GM11168 (cell line): Measurements from ENCODE around the gene CHURC1.

Experiments
- in situ Hi-C: fragments of 300-500 bp; cut with MboI; formaldehyde crosslinking; loops from one replicate; pipeline ENCODE4 v1.12.0; 2022; ENCODE audit warnings: low sequenced_read_pairs; ENCODE audit not compliant: unreplicated experiment

Gene CHURC1

DNA sequence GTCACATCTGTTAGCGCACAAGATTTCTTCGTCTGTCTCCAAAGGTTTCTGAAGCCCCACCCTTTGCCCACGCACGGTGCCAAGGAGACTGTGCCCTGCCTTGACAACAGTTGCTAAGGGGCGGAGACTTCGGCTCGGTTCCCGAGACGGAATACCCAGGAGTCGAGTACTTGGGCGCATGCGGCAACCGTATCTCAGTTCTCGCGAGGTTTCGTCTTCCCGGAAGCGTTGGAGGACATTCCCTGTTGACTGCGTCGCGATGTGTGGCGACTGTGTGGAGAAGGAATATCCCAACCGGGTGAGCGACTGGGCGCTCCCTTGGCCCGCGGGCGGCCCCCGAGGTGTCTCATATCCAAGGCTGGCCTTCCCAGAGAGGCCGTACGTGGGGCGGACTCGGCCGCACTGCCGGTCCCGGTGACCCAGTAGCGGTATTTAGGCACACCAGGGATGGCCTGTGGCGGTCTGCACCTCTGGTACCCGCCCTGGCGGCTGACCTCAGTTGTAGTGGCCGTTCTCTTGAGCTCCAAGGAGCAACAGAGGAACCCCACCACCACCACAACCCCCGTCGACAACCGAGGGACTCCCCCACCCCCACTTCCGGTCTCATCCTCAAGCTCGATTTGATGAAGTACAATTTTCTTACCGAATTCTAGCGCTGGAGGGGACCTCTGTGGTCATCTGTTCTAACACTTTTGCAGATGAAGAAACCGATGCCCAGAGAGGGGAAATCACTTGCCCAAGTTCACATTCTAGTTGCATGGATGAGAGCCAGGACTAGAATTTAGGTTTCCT is at the start of gene CHURC1:
CHURC1 (plus strand) TSS at position 219 of the 792 bp plus-strand sequence; CDS start at position 260, 41 bp downstream.
- in situ Hi-C loops = no loop called here

DNA sequence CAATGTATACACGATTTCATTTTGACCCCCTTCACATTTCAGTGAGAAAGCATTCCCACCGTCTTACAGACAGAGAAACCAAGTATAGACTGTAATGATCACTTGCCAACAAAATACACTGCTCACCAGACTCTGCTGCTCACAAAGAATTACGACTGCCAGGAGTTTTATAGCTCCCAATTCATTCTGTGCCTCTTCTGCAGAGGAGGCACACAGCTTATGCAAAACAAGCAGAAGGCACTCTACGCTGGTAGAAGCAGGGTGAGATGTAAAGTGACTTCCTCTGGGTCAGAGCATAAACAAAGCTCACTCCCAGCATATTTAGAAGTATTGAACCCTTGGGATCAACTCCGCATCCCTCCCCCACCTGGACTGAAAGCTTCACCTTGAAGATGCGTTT is 49.1 kb upstream of the CHURC1 start:
- in situ Hi-C loops = no loop called here

DNA sequence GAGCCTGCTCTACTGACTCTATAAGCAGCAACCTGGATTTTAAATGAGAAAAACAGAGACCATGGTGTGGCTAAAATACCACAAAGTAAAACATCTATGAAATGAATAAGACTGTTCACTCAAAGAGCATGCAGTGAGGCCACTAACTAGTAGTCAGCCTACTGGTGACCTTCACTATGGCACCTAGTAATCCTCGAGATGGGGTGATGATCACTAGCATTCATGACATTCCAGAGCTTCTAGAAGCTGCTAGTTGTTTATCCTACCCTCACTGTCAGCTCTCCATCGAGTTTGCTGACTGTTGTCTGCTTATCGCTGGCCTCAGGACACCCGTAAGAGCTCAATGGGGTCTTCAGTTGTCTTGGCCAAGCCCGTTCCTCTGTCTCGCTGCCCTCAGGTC is 48.3 kb upstream of the CHURC1 start:
- in situ Hi-C loops = no loop called here

DNA sequence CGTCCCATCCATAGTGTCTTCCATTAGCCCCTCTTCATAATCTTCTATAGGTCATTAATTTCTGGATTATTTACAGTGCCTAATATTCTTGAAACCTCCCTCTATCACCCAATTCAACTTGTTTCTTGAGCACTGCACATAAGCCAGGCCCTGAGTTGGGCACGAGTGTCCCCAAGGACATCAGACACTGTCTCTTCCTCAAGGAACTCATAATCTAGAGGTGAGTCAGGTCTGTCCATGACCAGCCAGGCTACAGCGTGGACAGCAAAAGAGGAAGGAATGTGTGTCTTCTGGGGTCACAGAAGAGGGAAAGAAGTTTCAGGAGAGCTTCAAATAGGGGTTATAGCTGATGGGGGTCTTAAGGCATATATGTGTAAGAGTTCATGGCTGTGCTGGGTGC is 47.1 kb upstream of the CHURC1 start:
- in situ Hi-C loops = no loop called here

DNA sequence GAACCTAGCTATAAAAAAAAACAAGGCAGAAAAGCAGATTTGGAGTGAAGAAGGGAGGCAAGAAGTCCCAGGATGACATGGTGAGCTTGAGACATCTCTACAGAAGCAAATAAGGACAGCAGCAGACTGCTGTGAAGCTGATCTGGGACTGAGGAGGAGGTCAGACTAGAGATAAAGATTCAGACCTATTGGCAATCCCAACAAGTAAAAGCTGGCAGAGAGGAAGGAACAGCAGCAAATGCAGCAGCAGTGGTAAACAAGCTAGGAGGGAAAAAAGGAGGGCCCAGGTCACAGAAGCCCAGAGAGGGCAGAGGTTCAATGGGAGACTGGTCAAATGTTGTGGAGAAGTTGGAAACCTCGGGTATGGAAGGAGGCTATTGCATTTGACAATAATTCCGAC is 45.9 kb upstream of the CHURC1 start:
- in situ Hi-C loops = no loop called here

DNA sequence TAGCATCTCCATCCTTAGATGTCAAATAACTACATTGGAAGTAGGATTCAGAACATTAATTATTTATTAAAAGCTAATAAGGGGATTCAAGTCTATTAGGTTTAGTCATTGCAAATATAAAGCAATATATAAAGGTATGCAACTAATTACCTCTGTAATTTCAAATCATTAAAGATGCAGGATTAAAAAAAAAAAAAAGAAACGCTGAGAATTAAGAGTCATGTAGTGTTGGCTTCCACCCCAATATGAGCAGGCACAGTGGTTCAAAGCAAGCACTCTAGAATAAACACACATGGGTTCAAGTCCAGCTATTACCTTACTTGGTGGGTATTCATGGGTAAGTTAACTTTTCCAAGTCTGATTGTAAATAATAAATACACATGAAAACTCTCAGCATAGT is 45.4 kb upstream of the CHURC1 start:
- in situ Hi-C loops = no loop called here

DNA sequence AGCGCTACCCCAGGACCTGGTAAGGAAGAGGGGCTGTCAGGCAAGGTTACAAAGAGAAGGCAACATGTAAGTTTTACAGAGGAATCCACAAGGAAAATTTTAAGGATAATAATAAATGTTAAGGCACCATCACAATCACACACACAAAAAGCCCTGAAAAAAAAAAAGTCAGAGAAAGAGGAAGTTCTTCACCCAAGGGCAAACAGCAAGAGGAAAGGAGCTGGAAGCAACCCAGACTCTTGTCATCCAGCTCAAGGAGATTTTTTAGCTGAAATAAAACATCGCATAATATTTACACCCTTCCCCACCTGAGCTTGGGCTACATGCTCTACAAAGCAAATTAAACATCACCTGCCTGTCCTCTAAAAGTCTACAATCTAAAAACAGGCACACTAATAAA is 44.1 kb upstream of the CHURC1 start:
- in situ Hi-C loops = no loop called here

DNA sequence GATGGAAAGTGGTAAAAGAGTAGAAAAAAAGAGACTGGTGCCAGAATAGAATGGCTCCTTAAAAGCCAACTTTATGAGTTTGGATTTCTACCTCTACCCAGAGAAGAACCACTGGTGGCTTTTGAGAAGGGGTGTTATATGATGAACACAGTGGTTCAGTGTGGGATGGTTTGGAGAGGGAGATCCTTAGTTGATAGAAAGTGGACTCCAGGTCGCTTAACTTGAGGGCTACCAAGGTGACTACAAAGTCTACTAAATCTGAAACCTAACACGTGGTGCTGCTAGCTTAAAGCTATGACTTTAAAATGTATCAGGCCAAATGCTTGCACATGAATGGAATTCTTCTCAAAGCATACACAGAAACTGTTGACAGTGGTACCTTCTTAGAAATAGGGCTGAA is 42.9 kb upstream of the CHURC1 start:
- in situ Hi-C loops = no loop called here

DNA sequence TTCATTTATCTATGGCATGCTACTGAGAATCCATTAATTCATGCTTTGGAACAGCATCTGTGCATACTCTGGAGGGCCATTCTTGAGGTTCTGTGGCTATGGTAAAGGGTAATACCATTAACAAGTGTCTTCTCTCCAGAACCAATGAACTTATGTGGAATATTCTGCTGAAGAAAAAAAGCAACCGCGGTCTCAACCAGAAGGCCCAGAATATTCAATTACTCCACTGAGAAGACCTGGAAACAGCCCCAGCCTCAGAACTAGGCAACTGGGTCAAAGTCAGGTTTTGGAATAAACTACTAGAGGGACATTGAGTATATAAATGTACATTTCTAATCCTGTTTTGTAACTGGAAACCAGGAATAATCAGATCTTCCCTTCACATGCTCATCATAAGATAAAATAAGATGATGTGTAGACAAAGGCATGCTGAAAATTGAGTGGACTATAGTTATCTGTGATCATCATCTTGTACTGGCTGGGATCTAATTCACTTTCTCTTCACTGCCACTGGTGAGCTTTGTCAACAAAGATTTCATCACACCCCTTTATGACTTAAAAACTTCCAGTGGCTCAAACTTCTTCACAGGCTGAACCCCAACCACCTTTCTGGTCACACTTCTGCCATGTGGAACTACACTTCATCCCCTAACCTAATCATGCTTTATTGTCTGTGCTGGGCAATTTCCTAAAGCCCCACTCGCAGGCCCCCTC is 40.6 kb upstream of the CHURC1 start:
- in situ Hi-C loops = no loop called here

DNA sequence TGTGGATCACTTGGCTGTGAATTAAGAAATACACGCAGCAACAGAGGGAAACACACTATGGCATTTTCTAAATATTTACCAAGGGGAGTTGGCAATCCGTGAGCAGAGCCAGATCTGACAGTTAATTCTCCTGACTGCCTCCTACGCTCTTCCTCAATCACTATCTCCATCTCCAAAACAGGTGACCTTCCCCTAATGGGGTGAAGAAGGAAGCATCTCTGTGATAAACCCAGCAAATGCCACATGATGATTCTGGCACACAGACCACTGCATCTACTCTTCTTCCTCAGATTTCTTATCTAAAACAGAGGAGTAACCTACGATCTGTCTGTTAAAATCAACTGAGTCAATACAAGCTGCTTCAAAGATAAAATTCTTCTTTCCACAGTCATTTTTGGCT is 38.9 kb upstream of the CHURC1 start:
- in situ Hi-C loops = no loop called here

DNA sequence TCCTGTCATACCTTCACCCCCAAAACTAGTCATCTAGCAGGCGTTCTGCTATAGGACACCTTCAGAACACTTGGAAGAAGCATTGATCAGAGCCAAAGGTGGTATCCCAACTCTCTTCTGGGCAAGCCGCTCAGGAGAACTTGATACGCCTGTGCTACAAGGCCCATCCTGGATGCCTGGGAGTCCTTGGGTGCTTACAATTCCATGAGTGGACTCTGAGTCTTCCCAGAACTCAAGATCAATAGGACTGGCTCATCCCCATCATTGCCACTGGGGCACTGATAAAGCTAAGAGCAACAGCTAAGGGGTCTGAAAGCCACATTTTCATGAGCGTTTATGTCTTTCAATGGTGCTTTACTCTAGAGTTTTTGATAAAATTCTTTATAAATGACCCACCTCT is 36.4 kb upstream of the CHURC1 start:
- in situ Hi-C loops = no loop called here

DNA sequence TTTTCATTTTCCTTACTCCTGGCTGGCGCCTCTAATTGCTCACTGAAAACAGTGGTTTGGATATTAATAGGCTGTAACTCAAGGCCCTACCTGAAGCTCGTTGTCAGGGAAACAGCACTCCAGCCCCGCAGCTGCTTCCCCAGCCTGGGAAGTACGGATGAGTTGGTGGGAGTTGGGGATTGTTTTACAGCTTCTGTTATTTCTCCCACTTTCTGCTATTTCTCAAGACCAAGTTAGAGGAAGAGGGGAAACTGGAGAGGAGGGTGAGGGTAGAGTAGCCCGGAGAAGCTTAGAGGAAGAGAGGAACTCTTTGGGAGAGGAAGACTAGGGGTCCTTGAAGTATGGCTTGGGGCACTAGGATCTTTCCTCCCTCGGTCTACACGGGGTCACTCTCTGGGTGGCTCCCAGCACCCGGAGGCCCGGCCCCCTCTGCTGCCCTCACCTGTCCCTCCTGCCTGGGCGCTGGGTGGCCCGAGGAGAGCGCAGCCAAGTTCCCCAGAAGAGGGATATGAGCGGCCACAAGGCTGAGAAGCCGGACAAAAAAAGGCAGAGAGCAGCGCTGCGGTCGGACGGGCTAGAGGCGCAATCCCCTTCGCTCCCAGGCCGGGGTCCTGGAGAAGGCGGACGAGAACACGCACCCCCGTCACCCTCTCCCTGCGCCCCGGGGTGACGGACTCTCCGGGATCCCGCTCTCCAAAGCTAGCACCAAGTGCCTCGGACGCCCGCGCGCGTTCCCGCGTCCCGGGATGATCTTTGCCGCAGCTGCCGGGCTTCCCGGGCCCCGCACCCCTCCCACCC is 35.2 kb upstream of the CHURC1 start:
- in situ Hi-C loops = no loop called here

DNA sequence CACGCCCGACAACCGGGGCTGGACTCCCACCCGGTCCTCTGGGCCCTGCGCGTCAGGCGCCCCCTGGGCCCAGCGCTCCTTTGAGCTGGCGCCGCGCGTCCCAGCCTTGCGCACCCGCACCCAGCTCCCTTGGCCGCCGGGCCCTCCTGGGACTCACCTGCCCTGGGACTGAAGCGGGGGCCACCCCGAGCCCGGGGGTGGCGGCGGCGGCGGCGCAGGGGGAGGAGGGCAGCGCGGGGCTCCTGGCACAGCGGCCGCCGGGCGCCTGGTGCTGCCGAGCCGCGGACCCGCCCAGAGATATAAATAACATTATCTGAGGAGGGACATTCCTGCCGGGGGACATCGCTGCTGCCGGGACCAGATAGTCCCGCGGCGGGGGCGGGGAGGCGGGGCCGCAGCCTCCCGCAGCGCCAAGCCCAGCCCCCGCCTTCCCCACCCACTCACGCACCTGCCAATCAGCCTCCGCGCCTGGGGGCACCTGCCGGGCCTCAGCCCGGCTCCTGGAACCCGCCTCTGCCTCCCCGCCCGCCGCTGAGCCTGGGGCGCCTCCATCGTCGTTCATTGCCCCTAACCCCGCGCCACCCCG is 34.5 kb upstream of the CHURC1 start, which contains the start of gene SPTB:
SPTB (minus strand) TSS at position 273 of the 586 bp plus-strand sequence. CDS start 56,813 bp downstream, outside the sequence.
- in situ Hi-C loops = no loop called here

DNA sequence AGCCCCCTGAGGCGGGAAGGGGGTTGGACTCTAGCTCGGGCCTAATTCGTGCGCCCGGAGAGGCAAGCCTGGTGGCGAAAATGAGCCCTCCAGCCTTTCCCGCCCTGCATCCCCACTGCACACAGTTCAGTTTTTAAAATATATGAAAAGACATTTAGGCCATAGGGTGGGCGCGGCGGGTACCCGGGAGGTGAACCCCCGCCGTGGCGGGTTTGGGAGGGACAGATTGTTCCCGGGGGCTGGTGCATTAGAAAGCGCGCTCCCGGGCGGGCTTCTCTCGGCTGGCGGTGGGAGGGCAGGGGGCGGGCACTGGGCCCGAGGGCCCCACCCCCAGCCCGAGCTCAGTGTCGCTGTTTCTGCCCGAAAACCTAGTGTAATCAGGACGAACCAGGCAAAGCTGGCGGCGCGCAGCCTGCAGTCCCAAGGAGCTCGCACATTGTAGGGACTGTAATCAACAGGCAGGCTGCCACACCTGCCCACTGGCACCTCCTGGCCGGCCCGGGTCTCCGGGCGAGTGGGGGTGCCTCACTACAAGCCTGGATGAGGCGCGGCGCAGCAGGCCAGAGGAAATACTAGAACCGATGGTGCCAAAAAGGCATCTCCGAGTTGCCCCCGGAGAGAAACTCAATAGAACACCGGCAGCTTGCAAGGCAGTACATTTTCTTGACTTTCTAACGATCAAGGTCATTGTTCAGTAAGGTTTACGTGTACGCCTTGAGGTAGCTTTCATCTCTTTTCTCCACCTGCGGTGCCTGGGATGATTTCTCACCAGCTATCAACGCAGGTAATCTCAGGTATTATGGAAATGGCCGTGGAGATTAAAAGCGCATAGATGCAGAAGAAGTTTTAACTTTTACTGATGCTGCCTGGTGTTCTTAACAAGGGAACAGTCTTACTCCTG is 33.8 kb upstream of the CHURC1 start:
- in situ Hi-C loops = no loop called here

DNA sequence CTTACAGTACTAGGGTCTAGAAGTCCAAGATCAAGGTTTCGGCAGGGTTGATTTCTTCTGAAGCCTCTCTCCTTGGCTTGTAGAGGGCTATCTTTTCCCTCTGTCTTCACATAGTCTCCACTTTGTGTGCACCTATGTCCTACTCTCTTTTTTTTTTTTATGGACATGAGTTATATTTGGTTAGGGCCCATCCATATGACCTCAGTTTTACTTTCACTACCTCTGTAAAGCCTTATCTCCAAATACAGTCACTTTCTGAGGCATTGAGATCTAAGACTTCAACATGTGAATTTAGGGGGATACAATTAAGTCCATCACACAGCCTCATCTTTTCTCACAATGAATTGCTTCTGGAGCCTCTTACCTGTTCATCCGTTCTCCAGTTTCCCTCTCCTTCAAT is 28.7 kb upstream of the CHURC1 start:
- in situ Hi-C loops = loop anchor here (5.0 kb wide), 1 partner anchor 53 kb away; no protein-coding TSS in a partner anchor

DNA sequence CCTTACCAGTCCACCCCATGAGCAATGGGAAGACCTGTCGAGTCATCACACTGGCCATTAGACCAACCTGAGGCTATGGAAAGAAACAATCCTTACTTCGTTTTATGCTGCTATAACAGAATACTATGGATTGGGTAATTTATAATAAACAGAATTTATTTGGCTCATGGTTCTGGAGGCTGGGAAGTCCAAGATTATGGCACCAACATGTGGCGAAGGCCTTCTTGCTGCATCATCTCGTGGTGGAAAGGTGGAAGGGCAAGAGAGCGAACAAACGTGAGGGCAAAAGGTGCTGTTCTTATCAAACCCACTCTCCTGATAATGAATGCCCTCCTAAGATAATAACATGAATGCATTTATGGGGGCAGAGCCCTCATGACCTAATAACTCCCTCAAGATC is 24.9 kb upstream of the CHURC1 start:
- in situ Hi-C loops = loop anchor here (5.0 kb wide), 1 partner anchor 57 kb away; no protein-coding TSS in a partner anchor

DNA sequence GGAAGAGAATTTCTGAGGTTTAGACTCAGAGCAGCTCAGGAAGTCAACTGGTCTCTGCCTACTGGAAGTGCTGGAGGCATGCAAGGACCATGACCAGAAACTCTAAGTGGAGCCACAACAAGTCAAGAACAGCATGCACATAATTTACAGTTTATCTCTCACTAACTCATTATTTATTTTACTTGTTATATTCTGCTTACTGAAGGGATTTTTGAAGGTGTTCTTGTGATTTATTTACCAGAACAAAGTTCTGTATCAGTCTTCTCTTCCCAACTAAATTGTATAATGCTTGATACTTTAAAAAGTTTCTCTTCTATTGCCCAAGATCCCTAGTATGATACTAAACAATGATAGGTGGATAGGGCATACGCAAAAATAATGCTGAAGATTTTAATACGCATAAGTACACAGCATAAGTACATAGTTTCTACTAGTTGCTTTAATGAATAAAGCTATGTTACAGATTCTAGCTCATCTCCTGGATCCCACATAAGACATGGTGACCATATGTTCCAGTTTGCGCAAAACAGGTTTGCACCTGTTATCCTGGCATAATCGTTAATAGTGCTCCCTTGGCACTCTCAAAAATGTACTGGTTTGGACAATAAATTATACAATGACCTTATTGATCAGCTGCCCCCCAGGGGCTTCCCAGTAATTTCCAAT is 22.9 kb upstream of the CHURC1 start:
- in situ Hi-C loops = no loop called here

DNA sequence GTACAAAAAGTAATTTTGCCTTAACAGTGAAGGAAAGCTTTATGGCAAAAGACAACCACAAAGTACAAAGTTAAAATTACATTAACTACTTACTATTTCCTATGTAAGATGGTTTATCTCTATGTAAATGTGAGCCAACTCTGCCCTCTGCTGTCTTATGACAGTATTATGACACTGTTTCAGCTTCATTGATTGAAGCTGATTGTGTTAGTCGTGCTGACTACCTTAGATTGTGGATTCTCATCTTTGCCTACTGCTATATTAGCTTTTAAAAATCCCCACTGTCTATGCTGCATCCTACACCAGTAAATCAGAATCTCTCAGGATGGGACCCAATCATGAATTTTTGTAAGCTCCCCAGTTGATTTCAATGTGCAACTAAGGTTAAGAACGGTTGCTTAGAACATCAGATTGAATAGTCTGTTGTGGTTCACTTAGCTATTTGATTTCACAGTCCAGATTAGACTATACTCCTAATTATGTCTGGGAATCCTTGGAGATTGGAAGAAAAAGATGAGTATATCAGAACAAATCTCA is 22.3 kb upstream of the CHURC1 start:
- in situ Hi-C loops = no loop called here

DNA sequence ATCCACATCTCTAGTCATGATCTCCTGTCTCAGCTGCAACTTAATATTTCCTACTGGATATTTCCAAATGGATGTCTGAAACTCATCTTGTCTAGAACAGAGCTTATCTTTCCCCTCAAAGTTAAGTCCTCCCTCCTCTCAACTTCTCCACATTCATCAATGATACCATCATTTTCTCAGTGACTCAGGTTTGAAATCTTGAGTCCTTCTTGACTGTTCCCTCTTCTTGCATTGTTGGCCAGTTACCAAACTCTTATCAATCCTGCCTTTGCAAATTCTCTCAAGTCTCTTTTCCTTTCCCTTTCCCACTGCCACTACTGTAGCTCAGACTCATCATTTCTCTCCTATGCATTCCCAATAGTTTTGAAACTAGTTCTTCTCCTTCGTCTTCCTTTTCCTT is 14.3 kb upstream of the CHURC1 start:
- in situ Hi-C loops = no loop called here
